Measurements from ENCODE around the gene MELTF.

DNA sequence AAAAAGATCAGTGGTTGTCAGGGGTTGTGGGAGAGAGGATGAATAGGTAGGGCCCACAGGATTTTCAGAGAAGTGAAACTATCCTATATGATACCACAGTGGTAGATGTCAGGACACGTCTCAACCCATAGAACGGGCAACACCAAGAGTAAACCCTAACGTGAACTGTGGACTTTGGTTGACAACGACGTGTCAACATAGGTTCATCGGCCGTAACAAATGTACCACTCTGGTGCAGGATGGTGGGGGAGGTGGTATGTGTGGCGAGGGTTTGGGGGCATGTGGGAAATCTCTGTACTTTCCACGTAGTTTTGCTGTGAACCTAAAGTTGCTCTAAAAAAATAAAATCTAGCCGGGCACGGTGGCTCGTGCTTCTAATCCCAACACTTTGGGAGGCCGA lies 48.0 kb downstream of the MELTF start:
- TF ChIP-seq CTCF (IDR thresholded peaks at IDR 0.05) (no peak), POLR2A (IDR thresholded peaks at IDR 0.05) (no peak)
